GM21381 (cell line): ENCODE results near the gene CLDN11.

ENCODE experiments used
- ATAC-seq: cut with Tn5 transposase; IDR thresholded peaks from one replicate; pipeline ENCODE4 v1.9.1; 2021; ENCODE audit warnings: mild to moderate bottlenecking, moderate library complexity; ENCODE audit not compliant: unreplicated experiment

The CLDN11 gene

GRCh38 chr3:170418422-170419398, at the start of gene CLDN11:
Gene CLDN11, plus strand, starts transcription at chr3:170418868. Its CDS starts 199 bp downstream, at chr3:170419067.
- no peak for ATAC-seq

- ATAC-seq, result no peak
These were observed 49.7 kb upstream of the CLDN11 start for GRCh38 chr3:170368921-170369320.

GRCh38 chr3:170372190-170372879, 46.3 kb upstream of the CLDN11 start:
- no peak for ATAC-seq

- no peak for ATAC-seq
These were observed 35.1 kb upstream of the CLDN11 start for GRCh38 chr3:170383567-170383966.

GRCh38 chr3:170386468-170386867, 32.2 kb upstream of the CLDN11 start:
- ATAC-seq, result no peak

GRCh38 chr3:170387950-170388349, 30.7 kb upstream of the CLDN11 start:
- ATAC-seq, result no peak

- no peak for ATAC-seq
These were observed 27.6 kb upstream of the CLDN11 start for GRCh38 chr3:170391108-170391507.

GRCh38 chr3:170397685-170398084, 21.0 kb upstream of the CLDN11 start:
- ATAC-seq, result no peak

- no peak for ATAC-seq
These were observed 13.6 kb upstream of the CLDN11 start for GRCh38 chr3:170405101-170405500.

- no peak for ATAC-seq
These were observed 8.1 kb upstream of the CLDN11 start for GRCh38 chr3:170410428-170411029.

- ATAC-seq, result no peak
These were observed 5.4 kb upstream of the CLDN11 start for GRCh38 chr3:170413291-170413690.

- ATAC-seq, result peak; percentile 54
These were observed 4.4 kb upstream of the CLDN11 start for GRCh38 chr3:170414202-170414663.

- no peak for ATAC-seq
These were observed 1.6 kb upstream of the CLDN11 start for GRCh38 chr3:170417090-170417489.

GRCh38 chr3:170419557-170420087, 954 bp downstream of the CLDN11 start:
- ATAC-seq, result no peak

- ATAC-seq, result no peak
These were observed 1.7 kb downstream of the CLDN11 start for GRCh38 chr3:170420307-170420821.

- ATAC-seq, result no peak
These were observed 2.5 kb downstream of the CLDN11 start for GRCh38 chr3:170421111-170421641.

GRCh38 chr3:170421758-170422157, 3.1 kb downstream of the CLDN11 start:
- ATAC-seq, result no peak

GRCh38 chr3:170423001-170423615, 4.4 kb downstream of the CLDN11 start:
- ATAC-seq, result no peak

GRCh38 chr3:170424879-170425278, 6.2 kb downstream of the CLDN11 start:
- no peak for ATAC-seq
